Heart left ventricle (tissue), 16 donors: ENCODE results near the gene ARHGAP23. TPM values are rescaled to one million over a fixed set of nuclear protein-coding genes. Genes with fewer than 3 reads are reported as not detected.

Experiments
- ATAC-seq, 4 donors: fragments of 200-7000 bp; cut with Tn5 transposase; one replicate each; pipeline ENCODE4 v1.9.1; 2020 to 2022; ENCODE audit warnings: moderate library complexity in 4 of 4, mild to moderate bottlenecking in 3 of 4, moderate number of reproducible peaks in 1 of 4
- DNase-seq, 5 donors: peaks; one replicate each; pipeline ENCODE4 v3.0.0-alpha.2; 2020
- H3K27ac ChIP-seq, 12 donors: fragments of 200-600 bp; sonication (generic) in 4 of 12; one replicate each; pipeline versions ENCODE4 v1.5.0 to v1.8.0; 2016 to 2022; ENCODE audit warnings: mild to moderate bottlenecking in 2 of 12
- H3K27me3 ChIP-seq, 9 donors: fragments of 200-600 bp; sonication (generic) in 2 of 9; one replicate each; pipeline versions ENCODE4 v1.5.1 to v1.8.0; 2016 to 2022; ENCODE audit warnings: mild to moderate bottlenecking in 3 of 9
- H3K36me3 ChIP-seq, 9 donors: fragments of 200-600 bp; sonication (generic) in 2 of 9; one replicate each; pipeline versions ENCODE4 v1.5.0 to v1.8.0; 2018 to 2022; ENCODE audit warnings: mild to moderate bottlenecking in 2 of 9
- H3K4me1 ChIP-seq, 12 donors: fragments of 200-600 bp; sonication (generic) in 4 of 12; one replicate each; pipeline versions ENCODE4 v1.5.0 to v1.8.0; 2016 to 2022; ENCODE audit warnings: mild to moderate bottlenecking in 3 of 12
- H3K4me3 ChIP-seq, 12 donors: fragments of 200-600 bp; sonication (generic) in 4 of 12; one replicate each; pipeline versions ENCODE4 v1.5.0 to v1.8.0; 2017 to 2022; ENCODE audit warnings: mild to moderate bottlenecking in 9 of 12, moderate library complexity in 4 of 12
- H3K9me3 ChIP-seq, 12 donors: fragments of 200-600 bp; sonication (generic) in 4 of 12; one replicate each; pipeline versions ENCODE4 v1.5.0 to v1.8.0; 2016 to 2022; ENCODE audit warnings: mild to moderate bottlenecking in 1 of 12
- POLR2A ChIP-seq, 2 donors: fragments of 450-650 bp; IDR thresholded peaks; one replicate each; pipeline ENCODE4 v1.6.1; 2017; ENCODE audit warnings: antibody characterized with exemption in 2 of 2, mild to moderate bottlenecking in 2 of 2, moderate library complexity in 2 of 2
- WGBS, 4 donors: extraction: QIAGEN DNeasy Blood & Tissue Kit in 2 of 4; methylation state at CpG; one replicate each; pipeline versions ENCODE4 v1.1.5 to v1.1.7; 2013 to 2018; 5-methylcytosine and 5-hydroxymethylcytosine counted together
- intact Hi-C, 10 donors: fragments of 100-400 bp; cut with DNase I; formaldehyde crosslinking; loops; one replicate each; pipeline versions ENCODE4 v1.11.1 to v1.14.2; 2022
- polyA plus RNA-seq, 2 donors: library from polyadenylated mRNA; stranded (reverse); fragments of 200-250 nt; gene quantifications; one replicate each; pipeline ENCODE4 v1.2.3, GENCODE V29; 2013
- total RNA-seq, 9 donors: library from RNA; depleted of rRNA in 2 of 9; stranded (reverse); fragments of >200 nt in 2 of 9; fragmentation: NEBNext Ultra II Directional in 3 of 9; extraction: Animal tissue kit (Norgen Biotek cat#: 25700) in 3 of 9; gene quantifications; one replicate each; pipeline versions ENCODE4 v1.1.0 to v1.2.4, GENCODE V29; 2016 to 2023
- TF ChIP-seq, protein P1 (sequence below), 12 donors: fragments of 200-600 bp; sonication (generic) in 4 of 12; IDR thresholded peaks; one replicate each; pipeline versions ENCODE4 v1.5.0 to v1.8.0; 2018 to 2022; ENCODE audit warnings: antibody characterized with exemption in 12 of 12, mild to moderate bottlenecking in 5 of 12
- donor health status: ischemic (EF 13 %, LVEDD 7.1; RV severe dilation, severe dysfunction).
- donor health status: healthy with polysubstance abuse.
- donor health status: DM: no; HTN: yes; CAD: no.
- donor health status: DM: no; HTN: no; CAD: no.
- donor health status: ischemic (EF 25% LVEDD 6.9; RV normal size, moderate dysfunction).
- donor health status: ischemic (EF 25% LVEDD 5.7; RV mildly dilated, moderate dysfunction).
- donor health status: healthy.
- donor health status: DM: yes; HTN: yes; CAD: no.
- donor health status: ischemic (EF 35%, LVEDD 5.7; RV mildly dilated, moderate dysfunction).
- donor health status: nonischemic (EF 11% LVEDD 7.7; RV severe dilation, severe dysfunction).
- donor health status: DM: yes; HTN: yes; CAD: no.
- donor health status: PGD.
- donor health status: ischemic (EF 29% LVEDD 5.4; RV normal size, mild dysfunction).
- donor health status: nonischemic (EF 23%, LVEDD 6.1; RV moderate dilation, normal function).

The ARHGAP23 gene
- total and polyA plus RNA-seq, 11 donors = 28.0 to 73.1 (median 66.3) TPM

DNA sequence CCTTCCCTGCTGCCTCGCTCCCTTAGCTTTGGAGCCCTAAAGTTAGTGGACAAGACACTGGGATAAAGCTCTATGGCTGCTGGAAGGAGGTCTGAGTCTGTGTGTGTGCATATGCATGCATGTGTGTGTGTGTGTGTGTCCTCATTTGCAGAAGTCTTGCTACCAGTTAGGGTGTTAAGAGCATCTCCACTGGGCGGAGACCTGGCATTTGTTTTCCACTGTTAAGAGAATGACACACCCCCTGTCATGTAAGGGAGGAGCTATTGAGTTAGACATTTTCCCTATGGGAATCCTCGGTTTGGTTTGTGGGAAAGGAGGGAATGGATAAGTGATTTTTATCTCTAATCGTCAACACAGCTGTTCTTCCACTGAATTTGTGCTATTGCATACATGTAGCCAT is 24.8 kb upstream of the ARHGAP23 start:
- peak in 3 of 4 donors; percentile 36 to 41 (median 39) for ATAC-seq
- no peaks in the 10 kb centered on the region for H3K27me3 ChIP-seq
- intact Hi-C loops = no loop called here
- 57 to 67% (median 60%) methylated on average over 4 of the region's 4 CpGs for WGBS, 4 donors
- no peak overlapping the region for H3K27ac ChIP-seq
- H3K9me3 ChIP-seq = no peaks in the 10 kb centered on the region
- DNase-seq = no peak
- no peak for TF ChIP-seq POLR2A (IDR thresholded peaks at IDR 0.05)
- TF ChIP-seq, protein P1, sequence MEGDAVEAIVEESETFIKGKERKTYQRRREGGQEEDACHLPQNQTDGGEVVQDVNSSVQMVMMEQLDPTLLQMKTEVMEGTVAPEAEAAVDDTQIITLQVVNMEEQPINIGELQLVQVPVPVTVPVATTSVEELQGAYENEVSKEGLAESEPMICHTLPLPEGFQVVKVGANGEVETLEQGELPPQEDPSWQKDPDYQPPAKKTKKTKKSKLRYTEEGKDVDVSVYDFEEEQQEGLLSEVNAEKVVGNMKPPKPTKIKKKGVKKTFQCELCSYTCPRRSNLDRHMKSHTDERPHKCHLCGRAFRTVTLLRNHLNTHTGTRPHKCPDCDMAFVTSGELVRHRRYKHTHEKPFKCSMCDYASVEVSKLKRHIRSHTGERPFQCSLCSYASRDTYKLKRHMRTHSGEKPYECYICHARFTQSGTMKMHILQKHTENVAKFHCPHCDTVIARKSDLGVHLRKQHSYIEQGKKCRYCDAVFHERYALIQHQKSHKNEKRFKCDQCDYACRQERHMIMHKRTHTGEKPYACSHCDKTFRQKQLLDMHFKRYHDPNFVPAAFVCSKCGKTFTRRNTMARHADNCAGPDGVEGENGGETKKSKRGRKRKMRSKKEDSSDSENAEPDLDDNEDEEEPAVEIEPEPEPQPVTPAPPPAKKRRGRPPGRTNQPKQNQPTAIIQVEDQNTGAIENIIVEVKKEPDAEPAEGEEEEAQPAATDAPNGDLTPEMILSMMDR (IDR thresholded peaks at IDR 0.05) = no peak
- H3K4me3 ChIP-seq = no peak overlapping the region
- peaks cover 0 to 6% (median 0%) of the 10 kb centered on the region in 12 donors for H3K4me1 ChIP-seq
- H3K36me3 ChIP-seq = peaks cover 0 to 45% (median 33%) of the 10 kb centered on the region in 9 donors

DNA sequence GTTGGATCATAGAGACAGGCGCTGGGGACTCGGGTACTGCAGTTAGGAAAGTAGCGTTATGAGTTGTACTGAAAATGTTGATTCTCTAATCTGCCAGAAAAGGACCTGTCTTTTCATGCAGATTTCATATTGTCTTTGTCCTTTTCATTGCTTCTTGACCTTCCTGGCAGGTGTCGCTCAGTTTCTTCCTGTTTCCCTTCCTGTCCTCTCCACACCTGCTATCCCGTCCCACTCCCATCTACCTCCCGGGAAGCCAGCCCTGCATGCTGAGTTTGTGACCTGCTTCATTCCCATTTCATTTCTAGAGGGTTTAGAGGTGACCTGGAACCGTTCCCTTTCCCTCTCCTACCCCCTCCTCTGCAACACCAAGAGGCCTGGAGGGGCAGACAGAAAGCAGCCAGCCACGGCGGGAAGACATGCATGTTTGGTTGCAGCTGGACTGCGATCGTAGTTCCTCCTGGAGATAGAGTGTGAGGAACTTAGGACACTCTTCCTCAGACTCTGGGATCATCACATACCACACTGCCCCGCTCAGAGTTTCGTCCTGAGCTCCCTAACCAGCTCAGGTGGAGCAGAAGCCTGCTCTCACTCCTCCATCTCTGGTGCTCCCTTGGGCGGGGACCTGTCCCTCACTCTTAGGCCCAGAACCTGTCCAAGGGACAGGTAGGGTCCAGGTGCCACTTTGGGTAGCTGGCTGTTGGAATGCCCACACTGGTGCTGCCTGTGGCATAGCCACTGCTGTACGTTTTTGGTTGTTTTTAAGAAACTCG is 23.9 kb upstream of the ARHGAP23 start:
- Histone ChIP-seq H3K36me3 (peaks cover 0 to 36% (median 31%) of the 10 kb centered on the region in 9 donors), H3K27ac (no peak overlapping the region), H3K9me3 (no peaks in the 10 kb centered on the region), H3K4me1 (peaks cover 0 to 6% (median 0%) of the 10 kb centered on the region in 12 donors), H3K27me3 (no peaks in the 10 kb centered on the region), H3K4me3 (no peak overlapping the region)
- 77 to 83% (median 80%) methylated on average over 16 of the region's 16 CpGs for WGBS, 4 donors
- no peak for DNase-seq
- TF ChIP-seq, protein P1 (IDR thresholded peaks at IDR 0.05) = no peak
- no peak for TF ChIP-seq POLR2A (IDR thresholded peaks at IDR 0.05)
- intact Hi-C loops = no loop called here
- no peak for ATAC-seq

DNA sequence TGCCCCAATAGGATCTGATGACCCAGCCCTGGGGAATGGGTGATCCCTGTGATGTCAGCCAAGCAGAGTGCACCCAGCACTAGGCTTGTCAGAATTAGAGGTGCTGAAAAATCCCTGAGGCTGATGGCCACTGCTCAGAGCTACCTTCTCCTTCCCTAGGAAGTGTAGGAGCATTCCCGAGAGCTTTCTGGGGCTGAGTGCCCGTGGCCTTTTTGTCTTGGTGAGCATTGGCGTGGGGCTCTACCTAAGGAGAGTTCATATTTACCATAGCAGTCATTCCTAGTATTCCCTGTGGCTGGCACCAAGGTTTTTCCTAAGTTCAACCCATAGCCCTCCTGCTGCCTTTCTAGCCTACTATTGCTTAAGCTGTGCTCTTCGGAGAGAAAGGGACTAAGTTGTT is 22.6 kb upstream of the ARHGAP23 start:
- TF ChIP-seq POLR2A (IDR thresholded peaks at IDR 0.05) = no peak
- TF ChIP-seq, protein P1 (IDR thresholded peaks at IDR 0.05) = no peak
- H3K4me3 ChIP-seq = no peak overlapping the region
- peaks cover 0 to 23% (median 18%) of the 10 kb centered on the region in 9 donors for H3K36me3 ChIP-seq
- ATAC-seq (no peak), DNase-seq (no peak)
- H3K9me3 ChIP-seq = no peaks in the 10 kb centered on the region
- H3K27me3 ChIP-seq = no peaks in the 10 kb centered on the region
- peaks cover 0 to 6% (median 0%) of the 10 kb centered on the region in 12 donors for H3K4me1 ChIP-seq
- WGBS, 4 donors = 80 to 87% (median 84%) methylated on average over 4 of the region's 4 CpGs
- intact Hi-C loops = no loop called here
- no peak overlapping the region for H3K27ac ChIP-seq

DNA sequence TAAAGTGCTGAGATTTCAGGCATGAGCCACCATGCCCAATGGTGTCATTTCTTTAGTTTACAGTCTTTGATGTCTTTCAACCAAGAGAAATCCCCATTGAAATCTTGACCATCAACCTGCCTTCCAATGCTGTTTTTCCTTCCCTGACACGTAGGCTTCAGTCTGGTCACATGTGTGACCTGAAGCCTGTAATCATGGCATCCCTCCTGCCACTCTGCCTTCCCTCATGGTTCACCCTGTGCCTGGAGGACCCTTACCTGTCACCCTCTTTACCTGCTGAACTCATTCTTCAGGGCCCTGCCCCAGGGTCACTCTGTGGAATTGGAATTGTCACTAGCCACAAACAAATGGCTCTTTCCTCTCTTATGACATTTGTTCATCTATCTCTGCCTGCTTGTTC is 18.1 kb upstream of the ARHGAP23 start:
- no peaks in the 10 kb centered on the region for H3K9me3 ChIP-seq
- no peak overlapping the region for H3K27ac ChIP-seq
- ATAC-seq (no peak), DNase-seq (no peak)
- intact Hi-C loops = no loop called here
- peaks cover 0 to 4% (median 0%) of the 10 kb centered on the region in 9 donors for H3K27me3 ChIP-seq
- no peaks in the 10 kb centered on the region for H3K36me3 ChIP-seq
- TF ChIP-seq, protein P1 (IDR thresholded peaks at IDR 0.05) = no peak
- WGBS, 4 donors = 75 to 83% (median 80%) methylated on average over 1 of the region's 1 CpG
- peaks cover 0 to 8% (median 4%) of the 10 kb centered on the region in 12 donors for H3K4me1 ChIP-seq
- no peak overlapping the region for H3K4me3 ChIP-seq
